Measurements from ENCODE around the gene C6orf132. TPM values are rescaled to one million over a fixed set of nuclear protein-coding genes. Genes with fewer than 3 reads are reported as not detected.

Gene C6orf132
- total RNA-seq, 1 donor from 2014 or later = 1.9 TPM

GRCh38 chr6:42117843-42118161, 24.6 kb downstream of the C6orf132 start:
- no peak for ATAC-seq (ENCODE audit: poor library complexity)
- intact Hi-C loops (cut with DNase I) = no loop called here
- DNase-seq = no peak

GRCh38 chr6:42113936-42114636, 28.3 kb downstream of the C6orf132 start:
- peak; percentile 11 for DNase-seq
- ATAC-seq (ENCODE audit: poor library complexity) = no peak
- intact Hi-C loops (cut with DNase I) = no loop called here

DNA sequence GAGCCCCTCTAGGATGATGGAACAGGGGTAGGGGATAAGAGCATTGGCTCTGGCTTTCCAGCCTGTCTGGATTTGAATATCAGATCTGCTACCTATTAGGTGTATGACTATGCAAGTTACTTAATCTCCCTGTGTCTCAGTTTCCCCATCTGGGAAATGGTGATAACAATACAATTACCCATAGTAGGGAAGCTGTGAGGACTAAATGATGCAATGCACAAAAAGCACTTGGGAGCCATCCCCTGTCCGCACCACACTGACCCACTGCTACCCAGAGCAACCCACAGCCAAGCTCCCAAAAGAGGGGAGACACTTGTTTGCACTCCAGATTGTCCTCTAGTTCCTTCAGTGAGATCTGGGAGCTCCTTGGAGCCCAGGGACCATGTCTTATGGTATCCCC, 30.1 kb downstream of the C6orf132 start:
- intact Hi-C loops (cut with DNase I) = no loop called here
- ATAC-seq (ENCODE audit: poor library complexity) = no peak

DNA sequence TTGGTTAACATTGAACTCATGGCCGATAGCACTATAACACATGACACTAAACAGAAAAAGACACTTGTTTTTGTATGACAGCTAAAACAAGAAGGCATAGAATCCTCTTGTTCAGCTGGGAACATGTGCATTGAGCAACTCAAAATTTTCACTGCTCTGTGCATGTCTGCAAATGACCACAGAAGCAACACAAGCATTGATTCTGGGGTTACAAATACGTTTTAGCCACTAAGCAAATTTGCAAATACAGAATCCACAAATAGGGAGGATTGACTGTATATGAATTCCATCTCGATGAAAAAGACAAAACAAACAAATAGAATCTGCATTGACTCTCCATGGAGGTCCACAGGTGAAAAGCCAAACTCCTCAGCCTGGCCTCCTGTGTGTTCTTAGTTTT, 31.7 kb downstream of the C6orf132 start:
- ATAC-seq (ENCODE audit: poor library complexity) (no peak), DNase-seq (no peak)
- intact Hi-C loops (cut with DNase I) = no loop called here

More for the DNA sequence above, 30.1 kb downstream of the C6orf132 start:
- no peak for DNase-seq

- intact Hi-C loops (cut with DNase I) = no loop called here
- ATAC-seq (ENCODE audit: poor library complexity) (no peak), DNase-seq (no peak)
These were observed 34.3 kb downstream of the C6orf132 start for GRCh38 chr6:42108071-42108470.

GRCh38 chr6:42106112-42107023, 36.1 kb downstream of the C6orf132 start:
- no peak for ATAC-seq (ENCODE audit: poor library complexity)
- intact Hi-C loops (cut with DNase I) = no loop called here

GRCh38 chr6:42105709-42106108, 36.7 kb downstream of the C6orf132 start:
- DNase-seq (no peak), ATAC-seq (ENCODE audit: poor library complexity) (no peak)
- intact Hi-C loops (cut with DNase I) = no loop called here

More at GRCh38 chr6:42106112-42107023, 36.1 kb downstream of the C6orf132 start:
- no peak for DNase-seq

DNA sequence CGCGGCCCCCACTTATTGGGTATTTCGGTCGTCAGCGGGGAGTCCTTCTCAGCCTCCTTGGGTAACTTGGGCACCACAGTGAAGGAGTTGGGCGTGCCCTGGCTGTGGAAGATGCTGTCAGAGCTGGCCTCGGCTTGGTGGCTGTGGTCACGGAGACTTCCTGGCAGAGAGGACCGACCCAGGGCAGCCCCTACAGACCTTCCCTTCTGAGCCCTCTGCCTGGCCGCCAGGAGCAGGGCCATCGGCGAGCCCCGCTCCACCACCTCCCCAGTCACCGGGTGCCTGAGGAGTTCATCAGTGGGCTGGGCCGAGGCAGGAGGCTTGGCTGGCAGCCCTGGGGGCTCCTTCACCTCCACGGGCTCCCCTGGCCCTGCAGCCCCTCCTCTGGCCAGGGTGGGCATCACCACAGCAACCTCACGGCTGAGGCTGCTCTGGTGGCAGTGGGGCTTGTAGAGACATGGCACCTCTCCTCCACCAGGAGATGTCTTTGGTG, 37.2 kb downstream of the C6orf132 start:
- no peak for DNase-seq
- no peak for ATAC-seq (ENCODE audit: poor library complexity)
- intact Hi-C loops (cut with DNase I) = no loop called here

DNA sequence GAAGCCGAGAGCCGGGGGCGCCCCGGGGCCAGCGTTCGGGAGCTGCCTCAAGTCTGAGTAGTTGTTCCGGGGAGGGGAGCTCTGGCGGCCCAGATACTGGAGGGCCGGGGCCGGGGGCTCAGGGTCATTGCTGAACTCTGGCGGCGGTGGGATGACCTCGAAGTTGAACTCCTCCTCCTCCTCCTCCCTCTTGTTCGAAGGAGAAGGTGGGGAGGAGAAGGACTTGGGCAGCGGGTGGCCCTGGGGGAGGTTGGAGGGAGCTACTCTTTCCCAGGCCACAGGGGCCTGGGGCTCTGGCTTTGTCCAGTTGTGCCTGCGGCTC, 37.7 kb downstream of the C6orf132 start:
- intact Hi-C loops (cut with DNase I) = no loop called here
- no peak for ATAC-seq (ENCODE audit: poor library complexity)

GRCh38 chr6:42104095-42104803, 38.2 kb downstream of the C6orf132 start:
- intact Hi-C loops (cut with DNase I) = no loop called here

More for the DNA sequence above, 37.7 kb downstream of the C6orf132 start:
- DNase-seq = no peak

GRCh38 chr6:42103753-42104094, 38.7 kb downstream of the C6orf132 start:
- no peak for ATAC-seq (ENCODE audit: poor library complexity)

More at GRCh38 chr6:42104095-42104803, 38.2 kb downstream of the C6orf132 start:
- DNase-seq = peak; percentile 86
- ATAC-seq (ENCODE audit: poor library complexity) = peak; percentile 89

DNA sequence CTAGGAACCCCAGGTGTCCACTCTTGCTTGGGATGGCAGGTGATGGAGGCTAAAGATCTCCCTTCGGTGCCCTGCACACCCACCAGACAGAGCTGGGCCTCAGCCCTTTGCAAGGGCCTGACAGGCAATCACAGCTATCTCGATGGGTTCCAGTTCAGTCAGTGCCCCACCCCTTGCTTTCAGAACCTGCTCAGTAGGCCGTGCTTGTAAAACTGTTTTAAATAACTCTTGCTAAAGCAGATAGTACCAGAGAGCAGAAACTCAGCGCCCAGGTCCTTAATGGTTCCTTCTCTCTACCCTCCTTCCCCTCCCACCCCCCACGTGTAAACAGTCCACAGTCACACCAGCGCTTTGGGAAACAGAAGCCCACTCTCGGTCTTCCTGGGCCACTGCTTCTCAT, 39.2 kb downstream of the C6orf132 start:
- no peak for ATAC-seq (ENCODE audit: poor library complexity)
- intact Hi-C loops (cut with DNase I) = no loop called here

More at GRCh38 chr6:42103753-42104094, 38.7 kb downstream of the C6orf132 start:
- DNase-seq = no peak
- intact Hi-C loops (cut with DNase I) = no loop called here

DNA sequence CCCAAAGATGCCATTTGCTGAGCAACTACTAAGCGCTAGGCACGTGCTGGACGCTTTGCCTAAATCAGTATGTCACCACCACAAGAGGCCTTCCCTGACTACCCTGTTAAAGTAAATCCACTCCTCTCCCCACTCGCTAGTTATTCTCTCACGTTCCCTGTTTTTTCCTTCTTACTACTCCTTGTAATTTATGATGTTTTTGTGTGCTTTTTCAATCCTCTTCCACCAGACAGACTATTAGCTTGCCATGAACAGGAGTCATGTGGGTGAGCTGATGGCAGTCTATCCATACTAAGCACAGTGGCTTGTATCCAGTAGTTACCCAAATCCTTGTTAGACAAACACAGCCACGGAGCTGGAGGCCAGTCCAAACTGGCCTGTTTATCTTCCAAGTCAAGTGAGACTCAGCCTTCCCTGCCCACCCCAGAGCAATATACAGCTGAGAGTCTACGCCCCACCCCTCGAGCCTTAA, 41.2 kb downstream of the C6orf132 start:
- no peak for DNase-seq
- ATAC-seq (ENCODE audit: poor library complexity) = peak; percentile 20
- intact Hi-C loops (cut with DNase I) = no loop called here

More for the DNA sequence above, 39.2 kb downstream of the C6orf132 start:
- DNase-seq = no peak

DNA sequence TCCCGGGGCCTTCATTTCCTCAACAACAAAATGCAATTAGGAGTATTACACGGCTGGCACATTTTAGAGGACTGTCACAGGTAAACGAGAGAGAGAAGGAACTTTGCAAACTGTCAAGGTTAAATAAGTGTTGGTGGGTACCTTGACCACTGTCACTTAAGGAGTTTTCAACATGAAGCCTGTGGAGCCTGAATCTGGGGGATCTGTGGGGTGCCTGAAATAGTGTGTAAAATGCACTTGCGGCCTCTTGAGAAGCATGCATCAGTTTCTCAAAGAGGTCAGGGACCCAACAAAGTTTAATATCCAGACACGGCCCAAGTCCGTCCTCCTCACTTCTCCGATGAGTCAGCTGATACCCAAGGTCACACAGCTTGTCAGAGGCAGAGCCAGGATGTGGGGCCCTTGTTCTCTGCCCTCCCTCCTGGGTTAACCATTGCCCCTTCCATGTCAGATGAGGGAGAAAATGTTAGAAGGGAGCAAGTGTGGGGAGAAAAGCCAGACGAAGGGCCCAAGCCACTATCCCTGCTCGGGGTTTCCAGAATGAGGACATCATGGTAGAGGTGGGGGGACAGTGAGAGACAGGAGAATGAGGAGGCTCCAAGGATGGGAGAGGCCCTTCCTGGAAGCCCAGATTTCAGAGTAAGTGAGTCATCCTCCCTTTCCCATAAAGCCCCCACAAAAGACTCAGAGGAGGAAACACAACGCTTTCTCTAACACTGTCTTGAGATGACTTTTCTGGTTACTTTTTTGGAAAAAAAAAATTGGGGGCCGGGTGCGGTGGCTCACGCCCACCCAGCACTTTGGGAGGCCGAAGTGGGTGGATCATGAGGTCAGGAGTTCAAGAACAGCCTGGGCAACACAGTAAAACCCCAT, 42.2 kb downstream of the C6orf132 start:
- ATAC-seq (ENCODE audit: poor library complexity) (no peak), DNase-seq (no peak)
- intact Hi-C loops (cut with DNase I) = no loop called here

GRCh38 chr6:42099340-42100028, 42.9 kb downstream of the C6orf132 start:
- DNase-seq (no peak), ATAC-seq (ENCODE audit: poor library complexity) (no peak)
- intact Hi-C loops (cut with DNase I) = no loop called here

- ATAC-seq (ENCODE audit: poor library complexity) (no peak), DNase-seq (no peak)
- intact Hi-C loops (cut with DNase I) = no loop called here
These were observed 46.5 kb downstream of the C6orf132 start for GRCh38 chr6:42095776-42096541.

- no peak for ATAC-seq (ENCODE audit: poor library complexity)
- intact Hi-C loops (cut with DNase I) = no loop called here
- DNase-seq = no peak
These were observed 47.3 kb downstream of the C6orf132 start for GRCh38 chr6:42095094-42095493.
